GM19025 (cell line): ENCODE data around the gene ST6GALNAC3.
"Not testable (repeated sequence)": the region's sequence is repeated elsewhere in the genome, so short reads cannot be mapped to it uniquely, and the experiment has no call there.

Experiments used
- ATAC-seq: cut with Tn5 transposase; IDR thresholded peaks from one replicate; pipeline ENCODE4 v1.9.1; 2021; ENCODE audit warnings: mild to moderate bottlenecking, low read depth, moderate library complexity; ENCODE audit not compliant: unreplicated experiment

The ST6GALNAC3 gene

DNA sequence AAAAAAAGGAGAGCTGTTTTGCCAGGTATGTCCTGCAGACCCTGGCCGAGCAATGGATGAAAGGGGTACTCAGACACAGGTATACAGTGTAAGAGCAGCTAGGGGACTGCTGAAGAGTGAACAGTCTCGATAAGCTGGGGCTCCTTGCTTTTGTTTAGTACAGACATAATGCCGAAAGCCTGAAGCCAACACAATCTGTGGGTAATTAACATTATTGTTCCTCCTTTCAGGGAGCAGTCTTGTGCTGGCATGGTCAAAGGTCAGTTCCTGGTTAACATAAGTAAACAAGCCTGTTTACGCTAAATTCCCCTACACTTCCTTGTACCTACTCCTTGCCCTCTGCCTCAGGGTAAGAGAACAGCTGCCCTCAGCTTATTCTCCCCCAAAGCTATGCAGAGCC is 520.5 kb downstream of the ST6GALNAC3 start:
- no peak for ATAC-seq

- ATAC-seq: no peak
Observed at GRCh38 chr1:76601465-76601864, 526.9 kb downstream of the ST6GALNAC3 start.

- ATAC-seq: no peak
Observed at GRCh38 chr1:76607717-76608116, 533.2 kb downstream of the ST6GALNAC3 start.

DNA sequence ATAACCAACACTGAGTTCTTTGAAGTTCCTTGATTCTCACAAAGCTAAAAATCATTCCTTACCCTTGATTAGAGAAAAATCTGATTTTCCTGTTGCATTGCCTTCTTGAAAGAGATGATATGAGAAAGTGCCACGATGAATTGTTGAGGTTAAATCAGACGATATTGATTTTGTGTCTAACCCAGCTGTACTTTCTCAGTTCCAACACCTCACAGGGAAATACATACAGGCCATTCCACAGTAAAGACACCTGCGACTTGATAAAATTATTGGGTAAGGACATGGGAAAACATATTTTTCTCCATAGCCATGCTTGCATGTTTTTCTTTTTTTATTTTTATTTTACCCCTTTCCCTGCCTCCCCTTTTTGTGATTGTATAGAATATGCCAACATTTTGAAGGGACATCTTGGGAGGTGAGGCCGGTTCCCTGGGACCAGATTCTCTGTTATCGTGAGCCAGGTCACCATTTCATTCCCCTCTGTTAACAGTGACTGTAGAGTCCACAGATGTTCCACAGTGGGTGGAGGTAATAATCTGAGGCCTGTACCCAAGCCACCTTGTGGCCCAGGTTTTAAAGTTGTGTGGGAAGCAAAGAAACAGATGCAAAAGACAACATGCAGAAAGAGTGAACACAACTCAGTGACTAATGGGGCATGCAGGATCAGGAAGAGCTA is 537.4 kb downstream of the ST6GALNAC3 start:
- no peak for ATAC-seq

GRCh38 chr1:76613886-76614285 is 539.3 kb downstream of the ST6GALNAC3 start:
- ATAC-seq: no peak

GRCh38 chr1:76615253-76616035 is 540.9 kb downstream of the ST6GALNAC3 start:
- no peak for ATAC-seq

GRCh38 chr1:76620371-76620770 is 545.8 kb downstream of the ST6GALNAC3 start:
- no peak for ATAC-seq

DNA sequence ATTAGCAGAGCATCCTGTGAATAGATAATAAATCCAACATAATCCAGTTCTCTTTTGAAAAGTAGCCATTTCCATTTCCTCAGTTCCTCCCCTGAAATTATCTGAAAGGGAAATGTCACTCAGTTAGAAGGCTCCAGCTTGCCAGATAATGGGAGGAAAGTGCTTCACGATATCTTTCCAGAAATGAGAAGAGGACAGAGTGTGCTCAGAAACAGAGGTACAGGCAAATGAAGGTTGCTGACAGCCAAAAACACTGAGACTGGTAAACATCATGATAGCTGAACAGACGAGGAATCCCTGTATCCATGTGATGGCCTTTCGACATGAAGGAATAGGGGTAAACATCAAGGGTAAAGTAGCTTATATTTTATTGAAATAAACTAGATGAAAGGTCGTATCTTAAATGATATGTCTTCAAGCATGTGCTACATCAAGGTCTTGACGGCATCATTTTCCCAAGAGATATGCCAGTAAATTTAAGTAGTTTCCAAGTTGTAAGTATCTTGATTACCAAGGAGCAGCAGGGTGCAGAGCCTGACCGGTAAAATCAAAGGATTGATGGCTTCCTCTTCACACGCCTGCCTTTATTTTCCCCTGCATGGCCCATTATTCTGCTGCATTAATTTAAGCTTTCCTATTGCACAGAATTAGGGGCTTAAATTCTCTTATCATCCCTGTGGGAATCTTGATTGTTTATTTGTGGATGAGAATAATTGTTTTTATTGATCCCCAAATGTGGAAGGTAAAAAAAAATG is 548.4 kb downstream of the ST6GALNAC3 start:
- no peak for ATAC-seq

DNA sequence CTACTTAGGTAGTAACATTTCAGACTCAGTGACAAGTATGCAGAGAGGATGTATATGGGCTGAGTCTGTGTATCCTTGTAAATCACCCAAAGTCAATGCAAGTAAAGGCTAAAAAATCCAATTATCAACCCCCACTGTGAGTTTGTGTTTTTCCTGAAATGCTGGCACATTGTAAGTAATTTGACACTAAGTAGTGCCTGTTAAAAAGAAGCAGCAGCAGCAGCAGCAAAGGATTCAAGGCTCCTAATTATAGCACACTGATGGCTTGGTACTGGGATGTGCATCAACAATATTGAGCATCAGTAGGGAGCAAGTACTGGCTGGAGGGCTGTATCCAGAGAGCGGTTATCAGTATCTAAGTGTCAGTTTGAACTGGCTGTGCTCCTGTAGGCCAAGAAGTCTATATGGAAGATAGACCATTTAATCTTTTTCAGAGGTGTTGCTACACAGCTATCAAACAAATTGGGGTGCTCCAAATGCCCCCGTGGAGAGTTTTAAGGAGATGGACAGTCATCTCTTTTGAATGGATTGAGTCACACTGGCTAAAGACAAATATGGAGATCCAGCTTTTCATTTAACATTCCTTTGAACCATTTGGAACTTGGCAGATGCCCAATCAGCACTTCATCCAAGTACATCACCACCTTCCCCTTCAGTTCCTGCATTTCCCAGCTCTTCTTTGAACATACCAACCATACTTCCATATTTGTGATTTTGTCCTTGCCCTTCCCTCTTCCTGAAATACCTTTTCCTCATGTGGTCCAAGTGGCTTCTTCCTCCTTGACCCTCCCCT is 551.5 kb downstream of the ST6GALNAC3 start:
- no peak for ATAC-seq

- no peak for ATAC-seq
Observed at GRCh38 chr1:76627498-76627897, 553.0 kb downstream of the ST6GALNAC3 start.

- no peak for ATAC-seq
Observed at GRCh38 chr1:76627901-76628300, 553.4 kb downstream of the ST6GALNAC3 start.

GRCh38 chr1:76632136-76632535 is 557.6 kb downstream of the ST6GALNAC3 start:
- ATAC-seq: no peak

DNA sequence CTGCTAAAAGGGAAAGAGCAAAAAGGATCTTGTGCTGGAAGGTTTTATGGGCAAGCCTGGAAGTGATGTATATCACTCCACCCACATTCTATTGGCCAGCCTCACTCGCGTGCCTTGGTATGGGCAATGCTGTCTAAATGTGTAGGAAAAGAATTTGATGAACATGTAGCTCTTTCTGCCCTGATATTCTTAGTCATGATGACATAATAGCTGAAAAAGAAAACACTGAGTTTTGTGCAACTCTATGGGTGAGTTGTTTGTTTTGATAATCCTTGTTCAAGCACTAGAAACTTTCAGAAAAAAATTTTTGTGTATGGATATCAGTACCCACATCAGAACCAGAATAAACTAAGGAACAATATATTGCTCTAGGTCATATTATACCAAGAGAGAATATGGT is 561.2 kb downstream of the ST6GALNAC3 start:
- ATAC-seq: no peak

- ATAC-seq: no peak
Observed at GRCh38 chr1:76639181-76639580, 564.6 kb downstream of the ST6GALNAC3 start.

GRCh38 chr1:76640092-76640491 is 565.5 kb downstream of the ST6GALNAC3 start:
- no peak for ATAC-seq

DNA sequence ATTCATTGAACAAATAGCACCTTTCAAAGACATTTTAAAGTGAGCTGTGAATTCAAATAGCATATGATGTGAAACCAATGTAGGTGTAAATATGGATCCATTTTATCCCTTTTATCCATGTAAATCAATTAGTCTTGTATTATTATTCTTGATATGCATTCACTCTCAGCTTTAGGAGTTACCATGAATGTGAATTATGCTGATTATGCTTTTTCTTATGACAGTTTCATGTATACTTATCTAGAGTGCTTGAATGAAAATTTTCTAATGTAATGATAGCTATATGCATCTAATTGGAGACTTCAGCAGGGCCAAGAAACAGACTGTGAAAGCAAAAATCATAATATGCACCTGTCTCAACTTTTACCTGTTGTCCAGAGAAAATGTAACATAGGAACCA is 566.2 kb downstream of the ST6GALNAC3 start:
- ATAC-seq: no peak

GRCh38 chr1:76644139-76644538 is 569.6 kb downstream of the ST6GALNAC3 start:
- no peak for ATAC-seq

- ATAC-seq: not testable (repeated sequence)
Observed at GRCh38 chr1:76652860-76653259, 578.3 kb downstream of the ST6GALNAC3 start.

DNA sequence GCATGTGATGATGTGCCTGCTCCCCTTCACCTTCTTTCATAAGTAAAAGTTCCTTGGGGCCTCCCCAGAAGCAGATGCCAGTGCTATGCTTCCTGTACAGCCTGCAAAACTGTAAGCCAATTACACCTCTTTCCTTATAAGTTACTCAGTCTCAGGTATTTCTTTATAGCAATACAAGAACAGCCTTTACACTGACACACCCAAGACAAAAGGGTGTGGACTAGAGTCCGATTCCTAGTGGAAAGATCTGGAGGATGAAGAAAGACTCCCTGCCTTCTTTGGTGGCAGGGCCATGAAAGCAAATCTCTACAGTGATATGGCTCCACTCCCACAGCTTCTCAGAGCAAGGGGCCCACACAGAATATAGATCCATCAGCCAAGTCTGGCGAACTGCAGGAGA is 583.1 kb downstream of the ST6GALNAC3 start:
- no peak for ATAC-seq

DNA sequence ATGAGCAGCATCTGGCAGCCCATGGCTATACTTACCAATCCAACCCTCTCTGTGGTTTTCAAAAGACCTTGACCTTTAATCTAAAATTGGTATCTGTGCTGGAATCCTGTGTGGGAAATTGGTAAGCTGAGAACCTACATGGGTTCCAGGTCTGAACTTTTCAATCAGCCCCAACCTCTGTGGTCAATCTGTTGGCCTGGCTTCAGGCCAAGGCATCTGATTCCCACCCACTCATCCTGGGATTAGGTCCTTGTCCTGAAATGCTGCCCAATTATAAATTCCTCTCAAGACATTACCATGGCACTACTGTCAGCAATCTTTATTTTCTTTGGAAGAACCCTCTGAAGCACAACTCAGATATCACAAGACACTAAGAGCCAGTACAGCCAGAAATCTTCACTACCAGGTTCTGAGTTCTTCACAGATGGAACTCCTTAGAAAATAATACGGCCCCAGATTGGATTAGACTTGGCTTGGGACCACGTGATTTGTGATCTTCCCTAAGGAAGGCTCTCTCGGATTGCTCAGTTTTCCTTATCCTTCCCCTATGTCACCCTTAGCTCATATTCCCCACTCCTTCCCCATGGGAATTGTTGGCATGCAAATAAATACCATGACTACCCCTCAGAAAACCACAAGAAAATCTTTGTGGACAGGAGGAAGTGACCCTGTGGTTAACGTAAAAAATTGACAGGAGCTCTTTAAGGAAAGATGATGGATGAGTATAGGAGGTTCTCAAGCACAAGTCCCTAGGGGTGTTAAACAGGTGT is 584.8 kb downstream of the ST6GALNAC3 start:
- no peak for ATAC-seq
